Measurements from ENCODE around the gene PEX1. TPM values are rescaled to one million over a fixed set of nuclear protein-coding genes. Genes with fewer than 3 reads are reported as not detected.

PEX1 gene
- total and polyA plus RNA-seq, 2 of the 4 experiments (the other 2 are of a cell fraction), result 8.1 to 12.7 TPM

DNA sequence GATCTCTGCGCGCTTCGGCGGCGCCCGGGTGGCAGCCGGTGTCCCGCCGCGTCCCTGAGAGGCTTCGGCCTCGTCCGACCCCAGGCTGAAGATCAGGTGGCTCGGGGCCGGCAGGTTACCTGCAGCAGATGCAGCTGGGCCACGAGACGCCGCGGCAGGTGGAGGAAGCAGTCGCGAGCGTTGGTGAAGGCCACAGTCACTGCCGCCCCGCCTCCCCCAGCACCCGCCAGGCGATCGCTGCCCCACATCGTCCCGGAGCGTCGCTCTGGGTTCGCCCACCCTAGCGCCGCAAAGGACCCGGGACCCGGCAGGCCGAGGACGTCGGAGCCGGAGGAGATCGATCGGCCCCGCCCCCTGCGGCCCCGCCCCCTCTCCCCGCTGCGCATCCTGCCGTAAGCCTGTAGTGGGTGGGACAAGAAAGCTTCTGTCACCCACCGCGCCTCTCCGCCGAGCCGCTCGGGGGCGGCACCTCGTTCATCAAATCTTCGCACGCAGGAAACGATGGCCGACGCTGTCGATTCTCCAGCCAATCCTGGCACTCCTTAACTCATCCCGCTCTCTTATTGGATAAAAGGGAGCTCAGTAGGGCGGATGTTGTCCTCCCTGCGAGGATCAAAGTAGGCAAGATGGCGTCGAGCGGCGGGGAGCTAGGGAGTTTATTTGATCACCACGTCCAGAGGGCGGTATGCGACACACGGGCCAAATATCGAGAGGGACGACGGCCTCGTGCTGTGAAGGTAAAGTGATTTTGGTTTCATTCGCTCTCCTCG, at the start of gene PEX1, which contains the start of gene RBM48 (continued):
- TF ChIP-seq MAFK (IDR thresholded peaks at IDR 0.05; ENCODE audit: low read depth, low read length), result no peak
- TF ChIP-seq, protein P1, sequence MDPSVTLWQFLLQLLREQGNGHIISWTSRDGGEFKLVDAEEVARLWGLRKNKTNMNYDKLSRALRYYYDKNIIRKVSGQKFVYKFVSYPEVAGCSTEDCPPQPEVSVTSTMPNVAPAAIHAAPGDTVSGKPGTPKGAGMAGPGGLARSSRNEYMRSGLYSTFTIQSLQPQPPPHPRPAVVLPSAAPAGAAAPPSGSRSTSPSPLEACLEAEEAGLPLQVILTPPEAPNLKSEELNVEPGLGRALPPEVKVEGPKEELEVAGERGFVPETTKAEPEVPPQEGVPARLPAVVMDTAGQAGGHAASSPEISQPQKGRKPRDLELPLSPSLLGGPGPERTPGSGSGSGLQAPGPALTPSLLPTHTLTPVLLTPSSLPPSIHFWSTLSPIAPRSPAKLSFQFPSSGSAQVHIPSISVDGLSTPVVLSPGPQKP (IDR thresholded peaks at IDR 0.05; ENCODE audit: borderline replicate concordance, low read depth, low read length), result no peak
- 0 out of 2 replicates have a peak, but pooled peaks have one; percentile 22 for TF ChIP-seq CHD1 (IDR thresholded peaks at IDR 0.05; ENCODE audit: low read depth, low read length)

DNA sequence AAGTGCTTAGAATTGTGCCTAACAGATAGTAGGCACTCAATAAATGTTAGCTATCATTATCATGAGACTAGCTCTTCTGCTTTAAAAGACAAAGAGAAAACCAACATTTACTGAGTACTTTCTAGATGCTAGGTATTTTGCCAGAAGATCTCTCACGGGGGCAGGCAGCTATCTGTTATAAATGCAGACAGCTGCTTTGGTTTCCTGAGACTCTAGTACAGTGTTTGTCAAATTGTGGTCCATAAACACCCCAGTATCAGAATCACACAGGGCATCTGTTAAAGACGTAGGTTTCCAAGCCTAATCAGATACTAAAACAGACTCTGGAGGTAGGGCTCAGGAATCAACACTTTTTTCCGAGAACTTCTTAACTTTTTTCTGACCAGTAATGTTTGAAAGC, 48.0 kb upstream of the PEX1 start:
- H3K4ac ChIP-seq (ENCODE audit: low read depth, low read length), result no peak overlapping the region
- H3K79me1 ChIP-seq (ENCODE audit: low read depth in 1 of 2, low read length in 2 of 2), result peaks cover 22 to 35% of the 10 kb centered on the region in 2 experiments
- no CpG with 5 or more reads among the region's 3 CpGs for WGBS, 2 experiments (ENCODE audit: extremely low coverage in 2 of 2, insufficient read length in 1 of 2)
- H3K18ac ChIP-seq (ENCODE audit: low read depth, low read length), result no peak overlapping the region
- no peak overlapping the region for H3K56ac ChIP-seq (ENCODE audit: extremely low read depth, insufficient read depth, low read length)
- no peak for DNase-seq
- H4K20me1 ChIP-seq (ENCODE audit: insufficient read depth, low read length), result peaks cover 4% of the 10 kb centered on the region; the same call in 1 of the 2 replicates
- no peak overlapping the region for H3K23ac ChIP-seq (ENCODE audit: low read depth, low read length)
- H3K9me3 ChIP-seq (ENCODE audit: control insufficient read depth, insufficient read depth, low read length), result no peaks in the 10 kb centered on the region
- no peak overlapping the region for H2AK5ac ChIP-seq (ENCODE audit: low read depth, low read length)
- peaks cover 29% of the 10 kb centered on the region for H3K36me3 ChIP-seq (ENCODE audit: control insufficient read depth, insufficient read depth, low read length)
- POLR2A ChIA-PET (ENCODE audit: unreplicated experiment), result no interaction called here
- H3K4me1 ChIP-seq (ENCODE audit: control insufficient read depth, insufficient read depth, low read length), result no peaks in the 10 kb centered on the region
- no peak for ATAC-seq (ENCODE audit: low read depth)
- no peak overlapping the region for H2BK15ac ChIP-seq (ENCODE audit: low read depth, low read length)
- no peak overlapping the region for H2BK20ac ChIP-seq (ENCODE audit: low read depth, low read length)
- H3K9ac ChIP-seq (ENCODE audit: low read depth, low read length), result no peak overlapping the region
- dilution Hi-C loops (cut with HindIII; ENCODE audit: low sequenced_read_pairs, unreplicated experiment), result no loop called here
- H3K27ac ChIP-seq (ENCODE audit: insufficient read depth, low read length), result no peak overlapping the region
- CTCF ChIA-PET, result interaction anchor here (0.6 kb wide), 1 partner anchor 570 kb away, joined by 3 read pairs; no protein-coding TSS in a partner anchor
- no peak overlapping the region for H4K91ac ChIP-seq (ENCODE audit: insufficient read depth, low read depth, low read length)
- no peaks in the 10 kb centered on the region; the same call in 1 of the 2 replicates for H3K9me1 ChIP-seq (ENCODE audit: insufficient read depth, low read length)
- no peak overlapping the region for H4K8ac ChIP-seq (ENCODE audit: low read depth in 2 of 2, low read length in 2 of 2)
- H2BK5ac ChIP-seq (ENCODE audit: low read depth, low read length, poor library complexity, severe bottlenecking), result no peak overlapping the region
- H2AK9ac ChIP-seq (replicated peaks; ENCODE audit: low read depth, low read length, poor library complexity), result no peak overlapping the region
- H2BK120ac ChIP-seq (ENCODE audit: low read depth, low read length), result no peak overlapping the region
- H3K14ac ChIP-seq (replicated peaks; ENCODE audit: low read depth, low read length), result no peak overlapping the region
- no peak overlapping the region for H3K4me3 ChIP-seq (ENCODE audit: insufficient read depth, low read depth, low read length)
- H3K27me3 ChIP-seq (ENCODE audit: control insufficient read depth, insufficient read depth, low read length), result no peaks in the 10 kb centered on the region
- intact Hi-C loops (cut with micrococcal nuclease), result no loop called here
- TF ChIP-seq, protein P1 (IDR thresholded peaks at IDR 0.05; ENCODE audit: borderline replicate concordance, low read depth, low read length), result no peak
- TF ChIP-seq RFX5 (IDR thresholded peaks at IDR 0.05; ENCODE audit: low read depth, low read length), result no peak
- H3K4me2 ChIP-seq (ENCODE audit: low read depth, low read length), result no peak overlapping the region
- in situ Hi-C loops (cut with MboI; ENCODE audit: low sequenced_read_pairs), result no loop called here
- no TSS peak for BruUV-seq (replicated peaks)
- no peak overlapping the region for H4K5ac ChIP-seq (ENCODE audit: low read depth, low read length)
- no peak overlapping the region for H2AFZ ChIP-seq (replicated peaks; ENCODE audit: low read length, poor library complexity)

Measured in IMR-90 (cell line).